PFSK-1 (cell line): ENCODE data around the gene FKBP14.

Experiments used
- FOXP2 ChIP-seq: optimal IDR thresholded peaks from 2 replicates; pipeline ENCODE3; 2011; ENCODE audit warnings: borderline replicate concordance, control low read depth, inconsistent platforms; ENCODE audit not compliant: insufficient read depth; ENCODE audit errors: extremely low read length, extremely low read depth
- POLR2AphosphoS5 ChIP-seq: IDR thresholded peaks from 2 replicates; pipeline ENCODE4 v1.6.1; 2012; ENCODE audit warnings: low read depth, mild to moderate bottlenecking, control low read depth, low read length, moderate library complexity
- SIN3A ChIP-seq: IDR thresholded peaks from 2 replicates; pipeline ENCODE4 v1.6.1; 2012; ENCODE audit warnings: mild to moderate bottlenecking, low read length, moderate library complexity, borderline replicate concordance; ENCODE audit not compliant: insufficient read depth
- TAF1 ChIP-seq: IDR thresholded peaks from 2 replicates; pipeline ENCODE4 v1.6.1; 2012; ENCODE audit warnings: low read length, control low read depth, borderline replicate concordance; ENCODE audit not compliant: insufficient read depth
- TF ChIP-seq, protein P1 (sequence below), 2 experiments: IDR thresholded peaks; 2 replicates each; pipeline versions ENCODE4 v1.6.1 to v1.8.0; 2011 to 2012; ENCODE audit warnings: low read depth in 2 of 2, low read length in 2 of 2, control low read depth in 1 of 2, inconsistent platforms in 1 of 2, mild to moderate bottlenecking in 1 of 2, moderate library complexity in 1 of 2; ENCODE audit not compliant: insufficient read depth in 1 of 2

The FKBP14 gene

DNA sequence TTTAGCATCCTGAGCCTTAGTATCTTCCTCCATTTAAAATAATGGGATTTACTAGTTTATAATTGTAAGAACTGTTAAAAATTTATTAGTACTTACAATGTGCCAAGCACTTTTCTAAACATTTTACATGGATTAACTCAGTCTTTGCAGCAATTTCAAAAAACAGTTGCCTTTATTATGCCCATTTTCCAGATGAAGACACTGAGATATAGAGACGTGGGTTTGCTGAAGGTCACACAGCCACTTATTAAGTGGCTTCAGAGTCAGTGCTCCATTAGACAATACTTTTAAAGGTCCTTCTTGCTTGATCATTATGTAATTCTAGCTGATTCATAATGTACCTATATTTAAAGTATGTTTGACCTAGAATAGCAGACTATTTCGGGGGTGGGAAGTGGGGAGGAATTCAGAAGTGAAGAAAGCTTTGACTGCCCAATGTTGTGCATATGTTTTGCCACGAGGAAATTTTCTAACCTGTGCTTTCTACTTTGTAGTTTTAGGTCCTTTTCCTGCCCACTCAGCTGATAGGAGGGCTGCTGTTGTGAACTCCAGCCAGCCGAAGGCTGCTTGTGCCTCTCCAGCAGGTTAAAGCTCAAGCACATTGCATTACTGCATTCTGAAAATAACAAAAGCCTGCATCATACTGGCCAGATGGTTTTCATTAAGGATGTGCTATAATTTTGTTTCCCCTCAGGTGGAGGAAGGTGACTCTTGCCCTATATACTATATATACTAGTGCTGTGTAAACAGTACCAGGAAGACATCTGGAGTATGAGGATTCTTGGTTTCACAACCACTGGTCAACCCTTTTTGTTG is 6.0 kb upstream of the FKBP14 start:
- TF ChIP-seq TAF1 = no peak
- TF ChIP-seq FOXP2 = no peak
- no peak for TF ChIP-seq POLR2AphosphoS5
- TF ChIP-seq, protein P1, sequence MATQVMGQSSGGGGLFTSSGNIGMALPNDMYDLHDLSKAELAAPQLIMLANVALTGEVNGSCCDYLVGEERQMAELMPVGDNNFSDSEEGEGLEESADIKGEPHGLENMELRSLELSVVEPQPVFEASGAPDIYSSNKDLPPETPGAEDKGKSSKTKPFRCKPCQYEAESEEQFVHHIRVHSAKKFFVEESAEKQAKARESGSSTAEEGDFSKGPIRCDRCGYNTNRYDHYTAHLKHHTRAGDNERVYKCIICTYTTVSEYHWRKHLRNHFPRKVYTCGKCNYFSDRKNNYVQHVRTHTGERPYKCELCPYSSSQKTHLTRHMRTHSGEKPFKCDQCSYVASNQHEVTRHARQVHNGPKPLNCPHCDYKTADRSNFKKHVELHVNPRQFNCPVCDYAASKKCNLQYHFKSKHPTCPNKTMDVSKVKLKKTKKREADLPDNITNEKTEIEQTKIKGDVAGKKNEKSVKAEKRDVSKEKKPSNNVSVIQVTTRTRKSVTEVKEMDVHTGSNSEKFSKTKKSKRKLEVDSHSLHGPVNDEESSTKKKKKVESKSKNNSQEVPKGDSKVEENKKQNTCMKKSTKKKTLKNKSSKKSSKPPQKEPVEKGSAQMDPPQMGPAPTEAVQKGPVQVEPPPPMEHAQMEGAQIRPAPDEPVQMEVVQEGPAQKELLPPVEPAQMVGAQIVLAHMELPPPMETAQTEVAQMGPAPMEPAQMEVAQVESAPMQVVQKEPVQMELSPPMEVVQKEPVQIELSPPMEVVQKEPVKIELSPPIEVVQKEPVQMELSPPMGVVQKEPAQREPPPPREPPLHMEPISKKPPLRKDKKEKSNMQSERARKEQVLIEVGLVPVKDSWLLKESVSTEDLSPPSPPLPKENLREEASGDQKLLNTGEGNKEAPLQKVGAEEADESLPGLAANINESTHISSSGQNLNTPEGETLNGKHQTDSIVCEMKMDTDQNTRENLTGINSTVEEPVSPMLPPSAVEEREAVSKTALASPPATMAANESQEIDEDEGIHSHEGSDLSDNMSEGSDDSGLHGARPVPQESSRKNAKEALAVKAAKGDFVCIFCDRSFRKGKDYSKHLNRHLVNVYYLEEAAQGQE (IDR thresholded peaks at IDR 0.05; ENCODE audit: insufficient read depth in 1 of 2, low read depth in 2 of 2, low read length in 2 of 2) = no peak
- TF ChIP-seq SIN3A = no peak

- TF ChIP-seq TAF1 (no peak), FOXP2 (no peak), POLR2AphosphoS5 (no peak), SIN3A (no peak)
These were observed 3.2 kb upstream of the FKBP14 start for GRCh38 chr7:30029696-30030095.

DNA sequence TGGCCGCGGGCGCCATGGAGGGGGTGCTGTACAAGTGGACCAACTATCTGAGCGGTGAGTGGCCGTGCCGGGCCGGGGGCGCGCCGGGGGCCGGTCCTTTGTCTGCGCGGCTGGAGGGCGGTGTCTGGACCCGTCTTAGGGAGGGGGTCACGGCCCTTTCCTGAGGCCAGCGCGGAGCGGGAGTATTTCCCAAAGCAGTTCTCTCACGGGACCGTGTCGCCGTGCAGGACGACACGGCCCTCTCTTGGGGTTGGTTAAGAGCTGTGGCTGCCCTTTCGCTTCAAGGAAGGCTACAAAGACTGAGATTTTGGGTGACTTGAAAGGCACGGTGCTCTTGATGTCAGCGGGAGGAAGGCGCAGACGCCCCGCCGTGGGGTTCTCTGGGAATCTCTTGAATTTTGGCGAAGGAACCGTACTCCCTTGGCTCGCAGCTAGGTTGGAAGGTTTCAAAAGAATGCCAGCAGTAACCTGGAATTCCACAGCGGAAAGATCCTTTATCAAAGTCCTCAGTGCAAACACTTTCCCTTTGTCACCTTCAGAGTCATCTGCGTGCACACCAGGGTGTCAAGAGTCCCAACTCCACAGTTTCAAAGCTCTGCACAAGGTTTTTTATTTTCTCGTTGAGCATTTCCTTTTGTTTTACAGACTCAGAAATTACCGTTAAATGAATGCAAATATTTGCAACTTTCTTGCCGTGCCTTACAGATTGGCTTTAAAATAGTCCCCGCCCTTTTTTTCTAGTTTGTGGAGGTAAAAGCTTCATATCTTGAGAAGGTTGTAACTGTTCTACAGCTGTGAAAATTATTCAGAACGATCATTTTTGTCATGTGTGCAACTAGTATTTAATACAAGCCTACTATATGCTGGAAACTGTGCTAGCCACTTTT is 2.5 kb upstream of the FKBP14 start:
- no peak for TF ChIP-seq SIN3A
- TF ChIP-seq, protein P1 (IDR thresholded peaks at IDR 0.05; ENCODE audit: insufficient read depth in 1 of 2, low read depth in 2 of 2, low read length in 2 of 2) = no peak
- no peak for TF ChIP-seq POLR2AphosphoS5
- TF ChIP-seq TAF1 = no peak
- TF ChIP-seq FOXP2 = no peak

GRCh38 chr7:30028216-30028748 is 1.8 kb upstream of the FKBP14 start, which contains the start of gene PLEKHA8:
Gene PLEKHA8, plus strand, starts transcription at chr7:30028412. Its CDS starts 351 bp downstream, at chr7:30028763.
- no peak for TF ChIP-seq TAF1
- TF ChIP-seq, protein P1 (IDR thresholded peaks at IDR 0.05; ENCODE audit: insufficient read depth in 1 of 2, low read depth in 2 of 2, low read length in 2 of 2) = no peak
- no peak for TF ChIP-seq POLR2AphosphoS5
- no peak for TF ChIP-seq SIN3A
- no peak for TF ChIP-seq FOXP2

GRCh38 chr7:30027740-30028215 is 1.3 kb upstream of the FKBP14 start:
- TF ChIP-seq POLR2AphosphoS5 = no peak
- no peak for TF ChIP-seq FOXP2
- TF ChIP-seq, protein P1 (IDR thresholded peaks at IDR 0.05; ENCODE audit: insufficient read depth in 1 of 2, low read depth in 2 of 2, low read length in 2 of 2) = no peak
